Measurements from ENCODE around the gene METTL21A. TPM values are rescaled to one million over a fixed set of nuclear protein-coding genes. Genes with fewer than 3 reads are reported as not detected.
"Not testable (repeated sequence)": the region's sequence is repeated elsewhere in the genome, so short reads cannot be mapped to it uniquely, and the experiment has no call there.

METTL21A gene
- total RNA-seq, 1 donor from 2014 or later = 1.5 TPM

GRCh38 chr2:207643892-207644291, 18.7 kb upstream of the METTL21A start:
- no peaks in the 10 kb centered on the region for H3K36me3 ChIP-seq
- peaks cover 0 to 5% of the 10 kb centered on the region in 2 donors for H3K9me3 ChIP-seq
- no peak for TF ChIP-seq CTCF (IDR thresholded peaks at IDR 0.05)
- H3K27ac ChIP-seq = no peak overlapping the region
- H3K27me3 ChIP-seq = no peaks in the 10 kb centered on the region
- intact Hi-C loops (cut with DNase I) = no loop called here
- H3K4me3 ChIP-seq = no peak overlapping the region
- no peak for DNase-seq (ENCODE audit: low spot score in 2 of 2)
- H3K4me1 ChIP-seq = no peaks in the 10 kb centered on the region

GRCh38 chr2:207640661-207641060, 15.5 kb upstream of the METTL21A start:
- DNase-seq (ENCODE audit: low spot score in 2 of 2) = peak in 1 of 2 donors; percentile 1
- Histone ChIP-seq H3K27me3 (no peaks in the 10 kb centered on the region), H3K27ac (no peak overlapping the region), H3K4me3 (no peak overlapping the region), H3K36me3 (no peaks in the 10 kb centered on the region), H3K9me3 (peaks cover 0 to 5% of the 10 kb centered on the region in 2 donors), H3K4me1 (no peaks in the 10 kb centered on the region)
- TF ChIP-seq CTCF (IDR thresholded peaks at IDR 0.05) = no peak
- intact Hi-C loops (cut with DNase I) = no loop called here

- no peaks in the 10 kb centered on the region for H3K36me3 ChIP-seq
- H3K4me3 ChIP-seq = no peak overlapping the region
- peak in 1 of 2 donors; percentile 8 for DNase-seq (ENCODE audit: low spot score in 2 of 2)
- no peak overlapping the region for H3K27ac ChIP-seq
- no peak for TF ChIP-seq CTCF (IDR thresholded peaks at IDR 0.05)
- no peaks in the 10 kb centered on the region for H3K4me1 ChIP-seq
- intact Hi-C loops (cut with DNase I) = no loop called here
- no peaks in the 10 kb centered on the region for H3K27me3 ChIP-seq
- peaks cover 0 to 5% of the 10 kb centered on the region in 2 donors for H3K9me3 ChIP-seq
Observed at GRCh38 chr2:207640160-207640559, 15.0 kb upstream of the METTL21A start.

- DNase-seq (ENCODE audit: low spot score in 2 of 2); H3K27ac ChIP-seq; H3K4me3 ChIP-seq; H3K4me1 ChIP-seq; H3K27me3 ChIP-seq; intact Hi-C loops (cut with DNase I); H3K36me3 ChIP-seq; H3K9me3 ChIP-seq: not testable (repeated sequence)
Observed at GRCh38 chr2:207639288-207639687, 14.1 kb upstream of the METTL21A start.

GRCh38 chr2:207635468-207636200, 10.4 kb upstream of the METTL21A start:
- no peak for DNase-seq (ENCODE audit: low spot score in 2 of 2)
- H3K4me1 ChIP-seq = no peaks in the 10 kb centered on the region
- H3K27ac ChIP-seq = no peak overlapping the region
- H3K4me3 ChIP-seq = no peak overlapping the region
- intact Hi-C loops (cut with DNase I) = no loop called here
- no peaks in the 10 kb centered on the region for H3K9me3 ChIP-seq
- no peaks in the 10 kb centered on the region for H3K36me3 ChIP-seq
- H3K27me3 ChIP-seq = no peaks in the 10 kb centered on the region
- no peak for TF ChIP-seq CTCF (IDR thresholded peaks at IDR 0.05)

- H3K9me3 ChIP-seq = no peaks in the 10 kb centered on the region
- no peaks in the 10 kb centered on the region for H3K27me3 ChIP-seq
- no peak overlapping the region for H3K4me3 ChIP-seq
- no peak for TF ChIP-seq CTCF (IDR thresholded peaks at IDR 0.05)
- no peak overlapping the region for H3K27ac ChIP-seq
- no peak for DNase-seq (ENCODE audit: low spot score in 2 of 2)
- no peaks in the 10 kb centered on the region for H3K36me3 ChIP-seq
- intact Hi-C loops (cut with DNase I) = no loop called here
- H3K4me1 ChIP-seq = no peaks in the 10 kb centered on the region
Observed at GRCh38 chr2:207633686-207634085, 8.5 kb upstream of the METTL21A start.

Measured in ascending aorta (tissue), 2 donors.